H9 (cell line): ENCODE measurements around the gene SFMBT1. TPM values are rescaled to one million over a fixed set of nuclear protein-coding genes. Genes with fewer than 3 reads are reported as not detected.

ENCODE experiments used
- DNase-seq: peaks from one replicate; pipeline ENCODE4 v3.0.0-alpha.2; 2017
- H2AFZ ChIP-seq: one replicate; pipeline ENCODE4 v1.6.1; 2013; ENCODE audit warnings: mild to moderate bottlenecking, low read length, control low read depth, moderate library complexity
- H2AK5ac ChIP-seq: 2 replicates; pipeline ENCODE4 v1.6.1; 2013; ENCODE audit warnings: low read length, control low read depth, mixed read lengths; ENCODE audit not compliant: insufficient read length
- H2BK120ac ChIP-seq: one replicate; pipeline ENCODE4 v1.6.1; 2013; ENCODE audit warnings: low read depth, mild to moderate bottlenecking, low read length, control low read depth, inconsistent platforms; ENCODE audit not compliant: poor library complexity, severe bottlenecking
- H2BK12ac ChIP-seq: 2 replicates; pipeline ENCODE4 v1.6.1; 2013; ENCODE audit warnings: low read length, control low read depth, mixed read lengths, low read depth; ENCODE audit not compliant: insufficient read length
- H2BK15ac ChIP-seq: 2 replicates; pipeline ENCODE4 v1.6.1; 2013; ENCODE audit warnings: low read depth, low read length, control low read depth
- H2BK20ac ChIP-seq: one replicate; pipeline ENCODE4 v1.6.1; 2013; ENCODE audit warnings: low read depth, mild to moderate bottlenecking, low read length, control low read depth, inconsistent platforms; ENCODE audit not compliant: poor library complexity, severe bottlenecking
- H2BK5ac ChIP-seq: 2 replicates; pipeline ENCODE4 v1.6.1; 2013; ENCODE audit warnings: low read length, control low read depth, mixed read lengths; ENCODE audit not compliant: insufficient read length
- H3K14ac ChIP-seq: 2 replicates; pipeline ENCODE4 v1.6.1; 2013; ENCODE audit warnings: low read length, control low read depth; ENCODE audit not compliant: insufficient read depth
- H3K18ac ChIP-seq: 2 replicates; pipeline ENCODE4 v1.6.1; 2013; ENCODE audit warnings: low read depth, mild to moderate bottlenecking, mixed read lengths, low read length, control low read depth; ENCODE audit not compliant: insufficient read length
- H3K23ac ChIP-seq: 2 replicates; pipeline ENCODE4 v1.6.1; 2013; ENCODE audit warnings: low read length, control low read depth, mixed read lengths, low read depth; ENCODE audit not compliant: insufficient read length
- H3K23me2 ChIP-seq: 2 replicates; pipeline ENCODE4 v1.6.1; 2013; ENCODE audit warnings: low read depth, mild to moderate bottlenecking, mixed read lengths, low read length, control low read depth; ENCODE audit not compliant: insufficient read length, poor library complexity, severe bottlenecking
- H3K27ac ChIP-seq: 2 replicates; pipeline ENCODE4 v1.5.1; 2013; ENCODE audit warnings: low read length, control low read depth, mixed read lengths, low read depth; ENCODE audit not compliant: insufficient read length
- H3K27me3 ChIP-seq: 2 replicates; pipeline ENCODE4 v1.6.1; 2013; ENCODE audit warnings: low read length, control low read depth, inconsistent platforms; ENCODE audit not compliant: insufficient read depth
- H3K4ac ChIP-seq: 2 replicates; pipeline ENCODE4 v1.6.1; 2013; ENCODE audit warnings: low read depth, mild to moderate bottlenecking, control low read depth, inconsistent platforms, low read length, moderate library complexity
- H3K4me1 ChIP-seq: 2 replicates; pipeline ENCODE4 v1.6.1; 2013; ENCODE audit warnings: low read length, control low read depth, inconsistent platforms; ENCODE audit not compliant: insufficient read depth
- H3K4me2 ChIP-seq: 2 replicates; pipeline ENCODE4 v1.6.1; 2013; ENCODE audit warnings: low read length, control low read depth, mixed read lengths; ENCODE audit not compliant: insufficient read length, insufficient read depth
- H3K56ac ChIP-seq: 2 replicates; pipeline ENCODE4 v1.6.1; 2013; ENCODE audit warnings: low read depth, mild to moderate bottlenecking, mixed read lengths, low read length, control low read depth; ENCODE audit not compliant: insufficient read length
- H3K79me1 ChIP-seq: 2 replicates; pipeline ENCODE4 v1.6.1; 2013; ENCODE audit warnings: low read depth, mild to moderate bottlenecking, moderate library complexity, low read length, control low read depth, inconsistent platforms; ENCODE audit not compliant: insufficient read depth, poor library complexity, severe bottlenecking
- H3K79me2 ChIP-seq: 2 replicates; pipeline ENCODE4 v1.6.1; 2013; ENCODE audit warnings: low read length, control low read depth, inconsistent platforms; ENCODE audit not compliant: insufficient read depth
- H3K9ac ChIP-seq: 2 replicates; pipeline ENCODE4 v1.6.1; 2013; ENCODE audit warnings: low read length, control low read depth, mixed read lengths; ENCODE audit not compliant: insufficient read length; ENCODE audit errors: extremely low read depth
- H3K9me3 ChIP-seq: one replicate; pipeline ENCODE4 v1.6.1; 2013; ENCODE audit warnings: low read depth, low read length, inconsistent platforms; ENCODE audit not compliant: control insufficient read depth
- H3T11ph ChIP-seq: one replicate; pipeline ENCODE4 v1.6.1; 2013; ENCODE audit warnings: mild to moderate bottlenecking, low read length, control low read depth, inconsistent platforms
- H4K20me1 ChIP-seq: one replicate; pipeline ENCODE4 v1.6.1; 2013; ENCODE audit not compliant: control insufficient read depth, insufficient read length, insufficient read depth
- H4K5ac ChIP-seq: 2 replicates; pipeline ENCODE4 v1.6.1; 2013; ENCODE audit warnings: low read depth, mild to moderate bottlenecking, mixed read lengths, low read length, control low read depth; ENCODE audit not compliant: insufficient read length
- H4K8ac ChIP-seq: replicated peaks from 2 replicates; pipeline ENCODE4 v1.6.1; 2013; ENCODE audit warnings: low read length, control low read depth, mixed read lengths, low read depth; ENCODE audit not compliant: insufficient read length
- H4K91ac ChIP-seq: 2 replicates; pipeline ENCODE4 v1.6.1; 2013; ENCODE audit warnings: low read depth, mild to moderate bottlenecking, moderate library complexity, mixed read lengths, low read length, control low read depth; ENCODE audit not compliant: insufficient read length
- H3K27ac Mint-ChIP-seq, 3 experiments: 2 replicates in 2 of 3; 3 replicates in 1 of 3; pipeline ENCODE4 v1.8.0; 2020 to 2021; ENCODE audit warnings: mixed read lengths in 3 of 3, mild to moderate bottlenecking in 1 of 3, moderate library complexity in 1 of 3
- H3K27me3 Mint-ChIP-seq: 2 replicates; pipeline ENCODE4 v1.8.0; 2021; ENCODE audit warnings: low read depth, mild to moderate bottlenecking, moderate library complexity, mixed read lengths
- H3K36me3 Mint-ChIP-seq, 3 experiments: 2 replicates in 2 of 3; 3 replicates in 1 of 3; pipeline ENCODE4 v1.8.0; 2020 to 2021; ENCODE audit warnings: low read depth in 3 of 3, mixed read lengths in 3 of 3; ENCODE audit not compliant: insufficient read depth in 1 of 3
- H3K4me1 Mint-ChIP-seq, 2 experiments: 2 replicates each; pipeline ENCODE4 v1.8.0; 2020; ENCODE audit warnings: mixed read lengths in 2 of 2
- H3K4me3 Mint-ChIP-seq, 2 experiments: 2 replicates in 1 of 2; 3 replicates in 1 of 2; pipeline ENCODE4 v1.8.0; 2020 to 2021; ENCODE audit warnings: mild to moderate bottlenecking in 2 of 2, mixed read lengths in 2 of 2, moderate library complexity in 1 of 2
- H3K9me3 Mint-ChIP-seq, 2 experiments: 2 replicates in 1 of 2; 3 replicates in 1 of 2; pipeline ENCODE4 v1.8.0; 2020; ENCODE audit warnings: mild to moderate bottlenecking in 2 of 2, mixed read lengths in 2 of 2, moderate library complexity in 1 of 2
- WGBS: extraction: QIAGEN DNeasy Blood & Tissue Kit; methylation state at CpG from one replicate; pipeline ENCODE4 v1.1.7; 2013; ENCODE audit warnings: missing lambda C conversion rate, low lambda C conversion rate, mixed read lengths; ENCODE audit not compliant: insufficient read length; ENCODE audit errors: extremely low coverage; 5-methylcytosine and 5-hydroxymethylcytosine counted together
- total RNA-seq: library from RNA; stranded (reverse); gene quantifications from 2 replicates; pipeline ENCODE4 v1.2.1, GENCODE V29; 2021
- TF ChIP-seq, protein P1 (sequence below): fragments of 200-600 bp; sonication (generic); conservative IDR thresholded peaks from 3 replicates; pipeline ENCODE4 v1.8.0; 2021; ENCODE audit warnings: antibody characterized with exemption, mild to moderate bottlenecking

SFMBT1 gene
- total RNA-seq, 1 experiment from 2014 or later, result 15.3 TPM

DNA sequence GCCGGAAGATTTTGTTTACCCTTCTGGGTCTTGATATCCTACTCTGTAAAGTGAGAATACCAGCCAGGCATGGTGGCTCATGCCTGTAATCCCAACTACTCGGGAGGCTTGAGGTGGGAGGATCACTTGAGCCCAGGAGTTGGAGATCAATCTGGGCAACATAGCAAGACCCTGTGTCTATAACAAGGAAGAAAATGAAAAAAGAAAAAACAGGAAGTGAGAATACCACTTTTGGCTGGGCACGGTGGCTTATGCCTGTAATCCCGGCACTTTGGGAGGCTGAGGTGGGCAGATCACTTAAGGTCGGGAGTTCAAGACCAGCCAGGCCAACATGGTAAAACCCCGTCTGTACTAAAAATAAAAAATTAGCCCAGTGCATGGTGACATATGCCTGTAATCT lies 36.9 kb downstream of the SFMBT1 start:
- Histone ChIP-seq H2BK20ac (no peak overlapping the region), H3K4me2 (no peak overlapping the region), H3K18ac (no peak overlapping the region), H3K9ac (no peak overlapping the region), H4K8ac (no peak overlapping the region), H2BK12ac (no peak overlapping the region), H2BK15ac (no peak overlapping the region), H2BK5ac (no peak overlapping the region), H3K27me3 (no peaks in the 10 kb centered on the region), H3T11ph (no peak overlapping the region), H2BK120ac (no peak overlapping the region), H3K9me3 (no peaks in the 10 kb centered on the region), H3K79me1 (no peaks in the 10 kb centered on the region), H3K4ac (no peak overlapping the region), H2AFZ (no peak overlapping the region), H3K27ac (no peak overlapping the region), H3K4me1 (no peaks in the 10 kb centered on the region; the same call in 1 of the 2 replicates), H3K56ac (no peak overlapping the region), H3K14ac (no peak overlapping the region), H4K91ac (no peak overlapping the region), H4K5ac (no peak overlapping the region), H3K23me2 (no peaks in the 10 kb centered on the region), H3K79me2 (no peaks in the 10 kb centered on the region), H2AK5ac (no peak overlapping the region), H4K20me1 (no peaks in the 10 kb centered on the region), H3K23ac (no peak overlapping the region)
- Mint-ChIP-seq H3K36me3 (no peaks in the 10 kb centered on the region), H3K27me3 (no peaks in the 10 kb centered on the region), H3K4me3 (no peak overlapping the region), H3K27ac (no peak overlapping the region), H3K9me3 (no peaks in the 10 kb centered on the region), H3K4me1 (peaks cover 19 to 25% of the 10 kb centered on the region in 2 experiments)
- TF ChIP-seq, protein P1, sequence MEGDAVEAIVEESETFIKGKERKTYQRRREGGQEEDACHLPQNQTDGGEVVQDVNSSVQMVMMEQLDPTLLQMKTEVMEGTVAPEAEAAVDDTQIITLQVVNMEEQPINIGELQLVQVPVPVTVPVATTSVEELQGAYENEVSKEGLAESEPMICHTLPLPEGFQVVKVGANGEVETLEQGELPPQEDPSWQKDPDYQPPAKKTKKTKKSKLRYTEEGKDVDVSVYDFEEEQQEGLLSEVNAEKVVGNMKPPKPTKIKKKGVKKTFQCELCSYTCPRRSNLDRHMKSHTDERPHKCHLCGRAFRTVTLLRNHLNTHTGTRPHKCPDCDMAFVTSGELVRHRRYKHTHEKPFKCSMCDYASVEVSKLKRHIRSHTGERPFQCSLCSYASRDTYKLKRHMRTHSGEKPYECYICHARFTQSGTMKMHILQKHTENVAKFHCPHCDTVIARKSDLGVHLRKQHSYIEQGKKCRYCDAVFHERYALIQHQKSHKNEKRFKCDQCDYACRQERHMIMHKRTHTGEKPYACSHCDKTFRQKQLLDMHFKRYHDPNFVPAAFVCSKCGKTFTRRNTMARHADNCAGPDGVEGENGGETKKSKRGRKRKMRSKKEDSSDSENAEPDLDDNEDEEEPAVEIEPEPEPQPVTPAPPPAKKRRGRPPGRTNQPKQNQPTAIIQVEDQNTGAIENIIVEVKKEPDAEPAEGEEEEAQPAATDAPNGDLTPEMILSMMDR, result no peak
- no peak for DNase-seq
- no CpG with 5 or more reads among the region's 6 CpGs for WGBS
